AG10803 (cell line): Measurements from ENCODE around the gene NCLN.
"Not testable (repeated sequence)": the region's sequence is repeated elsewhere in the genome, so short reads cannot be mapped to it uniquely, and the experiment has no call there.

Experiments
- DNase-seq: peaks from one replicate; pipeline ENCODE4 v3.0.0; 2010; ENCODE audit warnings: low read depth
- H3K4me3 ChIP-seq: 2 replicates; pipeline ENCODE4 v1.5.1; 2011; ENCODE audit warnings: mild to moderate bottlenecking, low read length, control low read depth
- CTCF ChIP-seq: conservative IDR thresholded peaks from 2 replicates; pipeline ENCODE4 v1.5.1; 2011; ENCODE audit warnings: mild to moderate bottlenecking, low read length, control low read depth, inconsistent platforms

NCLN gene

GRCh38 chr19:3196064-3196932 lies 10.6 kb downstream of the NCLN start:
- no peak for TF ChIP-seq CTCF
- no peak overlapping the region for H3K4me3 ChIP-seq
- DNase-seq, result no peak

GRCh38 chr19:3196933-3197205 lies 11.1 kb downstream of the NCLN start:
- no peak for TF ChIP-seq CTCF
- no peak overlapping the region for H3K4me3 ChIP-seq
- no peak for DNase-seq

- no peak for TF ChIP-seq CTCF
- H3K4me3 ChIP-seq, result no peak overlapping the region
- DNase-seq, result no peak
Measured at GRCh38 chr19:3198901-3199700, 13.4 kb downstream of the NCLN start.

- no peak for DNase-seq
- H3K4me3 ChIP-seq, result no peak overlapping the region
- no peak for TF ChIP-seq CTCF
Measured at GRCh38 chr19:3201072-3201700, 15.5 kb downstream of the NCLN start.

GRCh38 chr19:3201911-3202310 lies 16.2 kb downstream of the NCLN start:
- no peak for DNase-seq
- no peak overlapping the region for H3K4me3 ChIP-seq
- no peak for TF ChIP-seq CTCF

- no peak for DNase-seq
- no peak overlapping the region for H3K4me3 ChIP-seq
- TF ChIP-seq CTCF, result no peak
Measured at GRCh38 chr19:3202346-3202745, 16.6 kb downstream of the NCLN start.

- not testable (repeated sequence) for H3K4me3 ChIP-seq, DNase-seq
Measured at GRCh38 chr19:3202895-3203294, 17.2 kb downstream of the NCLN start.
